Measurements from ENCODE around the gene CFAP100.

Gene CFAP100

DNA sequence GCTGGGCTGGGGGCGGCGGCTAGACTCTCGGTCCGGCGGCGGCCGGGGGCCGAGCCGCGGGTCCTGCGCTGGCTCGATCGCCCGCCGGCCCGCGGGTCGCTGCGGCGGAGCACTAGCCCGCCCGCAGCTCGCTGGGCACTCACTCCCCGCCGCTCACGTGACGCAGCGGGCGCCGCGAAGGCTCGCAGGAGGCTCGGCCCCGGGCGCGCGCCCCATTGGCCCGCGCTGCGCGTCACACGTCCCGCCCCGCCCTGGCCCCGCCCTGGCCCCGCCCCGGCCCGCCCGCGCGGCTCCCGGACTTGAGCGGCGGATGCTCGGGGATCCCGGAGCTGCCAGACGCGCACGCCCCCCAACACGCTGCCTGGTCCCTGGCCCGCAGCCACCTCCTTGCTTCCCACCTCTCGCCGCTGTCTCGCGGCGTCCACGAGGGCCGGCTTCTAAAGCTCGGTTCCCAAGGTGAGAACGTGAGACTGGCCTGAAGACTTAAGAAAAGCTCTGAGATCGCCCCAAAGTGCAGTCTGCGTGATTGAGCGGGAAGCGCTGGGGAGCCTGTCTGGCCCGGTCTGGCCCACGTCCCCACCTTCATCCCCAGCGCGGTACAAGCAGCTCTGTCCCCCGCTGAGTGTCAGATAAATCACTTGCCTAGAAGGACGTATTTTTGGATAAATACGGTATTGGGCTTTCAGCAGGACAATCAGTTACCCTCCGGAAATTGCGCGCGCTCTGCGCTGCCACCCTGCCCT lies 37.2 kb upstream of the CFAP100 start, which contains the start of gene KLF15:
TSS of gene KLF15 (minus strand) at position 114 of the 743 bp plus-strand sequence. CDS start 4,486 bp downstream, outside the sequence.
- DNase-seq, result peak; percentile 43

DNA sequence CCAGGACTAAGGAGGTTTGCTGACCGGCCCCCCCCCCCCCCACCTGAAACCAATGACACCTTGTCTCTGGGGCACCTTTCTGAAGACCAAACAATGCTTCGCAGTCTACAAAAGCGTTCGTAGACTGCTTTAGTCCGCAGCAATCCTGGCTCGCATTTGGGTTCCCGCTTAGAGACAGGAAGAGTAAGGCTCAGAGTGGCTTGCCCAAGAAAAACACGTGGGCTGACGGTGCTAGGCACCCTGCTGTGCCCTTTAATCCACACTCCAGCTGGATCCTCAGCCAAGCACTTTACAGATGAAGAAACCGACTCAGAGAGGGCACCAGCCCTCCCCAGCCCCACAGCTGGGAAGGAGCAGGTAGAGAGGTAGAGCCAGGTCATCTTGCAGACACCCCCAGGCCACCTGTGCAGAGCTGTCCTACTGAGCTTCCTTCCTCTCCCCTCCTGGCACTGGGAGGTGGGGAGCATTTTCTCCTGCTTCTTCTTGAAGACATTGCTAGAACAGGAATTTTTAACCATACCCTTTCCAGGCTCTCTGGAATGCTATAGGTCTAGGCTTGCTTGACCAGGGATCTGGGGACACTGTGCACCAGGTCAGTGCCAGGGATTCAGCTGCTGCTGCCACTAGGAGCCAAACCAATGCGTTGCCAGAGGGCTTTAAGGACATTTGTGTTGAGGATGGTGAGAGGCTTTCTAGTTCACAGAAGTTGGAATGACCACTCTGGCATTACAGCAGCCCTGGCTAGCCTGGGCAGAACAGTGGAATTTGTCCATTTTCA lies 36.5 kb upstream of the CFAP100 start:
- DNase-seq, result no peak

DNA sequence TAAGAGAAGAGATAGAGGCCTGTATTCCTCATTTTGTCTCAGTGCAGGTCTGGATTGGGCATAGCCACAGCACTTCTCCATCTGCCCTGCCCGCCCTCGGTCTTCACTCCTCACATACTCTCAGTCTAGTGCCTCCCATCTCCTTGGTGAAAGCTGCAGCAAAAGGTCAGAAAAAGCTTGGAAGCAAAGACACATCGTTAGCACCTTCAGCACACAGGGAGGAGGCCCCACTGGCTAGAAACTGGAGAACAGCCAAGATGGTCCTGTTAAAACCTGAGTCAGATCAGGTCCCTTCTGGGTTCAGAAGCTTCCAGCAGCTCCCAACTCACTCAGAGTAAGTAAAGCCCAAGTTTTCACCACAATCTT lies 35.9 kb upstream of the CFAP100 start:
- no peak for DNase-seq

DNA sequence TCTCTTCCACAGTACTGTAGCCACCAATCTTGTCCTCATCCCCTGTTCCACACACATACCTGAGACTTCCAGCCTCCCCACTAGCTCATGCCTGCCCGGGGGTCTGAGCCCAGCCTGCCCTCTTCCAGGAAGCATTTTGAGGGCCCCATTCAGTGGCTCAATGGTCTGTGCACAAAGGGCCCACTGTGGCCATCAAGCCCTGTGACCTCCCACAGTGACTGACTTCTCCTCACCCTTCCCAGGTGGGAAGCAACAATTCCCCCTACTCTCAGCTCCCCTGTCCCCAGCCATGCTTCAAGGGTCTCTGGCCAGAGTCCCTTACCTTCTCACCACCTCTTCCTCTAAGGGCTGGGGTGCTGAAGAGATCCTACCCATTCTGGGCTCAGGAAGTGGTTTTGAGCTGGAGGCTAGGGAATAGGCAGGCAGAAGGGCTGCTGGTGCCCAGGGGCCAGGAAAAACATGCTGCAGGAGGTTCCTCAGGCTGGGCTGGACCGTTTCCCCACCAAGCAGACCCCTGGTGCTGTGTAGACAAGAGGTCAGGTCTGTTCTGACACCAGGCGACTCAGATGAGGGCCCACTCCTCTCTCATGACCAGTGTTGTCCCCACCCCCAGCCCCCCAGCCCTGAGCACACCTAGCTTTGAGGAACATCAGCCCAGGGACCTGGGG lies 34.5 kb upstream of the CFAP100 start:
- DNase-seq, result no peak

DNA sequence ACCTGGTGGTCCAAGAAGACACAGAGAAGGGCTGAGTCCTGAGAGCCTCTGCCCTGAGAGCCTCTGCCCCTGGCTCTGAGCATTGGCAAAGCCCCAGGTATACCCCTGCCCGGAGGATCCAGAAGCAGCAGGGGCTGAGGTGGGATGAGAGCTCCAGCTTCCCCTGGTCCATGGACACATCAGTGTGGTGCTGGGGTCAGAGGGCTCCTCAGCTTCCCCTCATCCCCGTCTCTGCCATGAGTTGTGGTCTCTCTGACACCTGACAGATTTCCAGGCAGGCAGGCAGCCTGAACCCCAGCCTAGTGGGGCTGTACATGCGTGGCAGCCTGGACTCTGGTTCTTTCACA lies 34.0 kb upstream of the CFAP100 start:
- DNase-seq, result no peak

DNA sequence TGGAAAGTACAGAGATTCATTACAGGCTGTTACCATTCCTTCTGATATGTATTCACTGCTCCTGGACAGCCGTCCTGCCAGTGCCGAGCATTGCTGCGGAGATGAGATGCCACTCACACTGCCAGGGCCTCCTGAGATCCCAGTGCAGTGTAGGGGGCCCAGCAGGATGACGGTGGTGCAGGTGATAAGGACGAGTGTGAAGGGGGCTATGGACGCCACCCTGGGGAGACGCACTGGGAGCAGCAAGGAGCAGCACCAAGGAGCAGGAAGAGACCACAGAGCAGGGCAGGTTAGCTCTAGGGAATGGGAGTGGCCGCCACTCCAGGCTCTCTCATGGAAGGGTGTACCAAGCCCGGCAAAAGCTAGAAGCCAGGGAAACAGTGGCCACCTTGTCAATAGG lies 33.5 kb upstream of the CFAP100 start:
- no peak for DNase-seq

DNA sequence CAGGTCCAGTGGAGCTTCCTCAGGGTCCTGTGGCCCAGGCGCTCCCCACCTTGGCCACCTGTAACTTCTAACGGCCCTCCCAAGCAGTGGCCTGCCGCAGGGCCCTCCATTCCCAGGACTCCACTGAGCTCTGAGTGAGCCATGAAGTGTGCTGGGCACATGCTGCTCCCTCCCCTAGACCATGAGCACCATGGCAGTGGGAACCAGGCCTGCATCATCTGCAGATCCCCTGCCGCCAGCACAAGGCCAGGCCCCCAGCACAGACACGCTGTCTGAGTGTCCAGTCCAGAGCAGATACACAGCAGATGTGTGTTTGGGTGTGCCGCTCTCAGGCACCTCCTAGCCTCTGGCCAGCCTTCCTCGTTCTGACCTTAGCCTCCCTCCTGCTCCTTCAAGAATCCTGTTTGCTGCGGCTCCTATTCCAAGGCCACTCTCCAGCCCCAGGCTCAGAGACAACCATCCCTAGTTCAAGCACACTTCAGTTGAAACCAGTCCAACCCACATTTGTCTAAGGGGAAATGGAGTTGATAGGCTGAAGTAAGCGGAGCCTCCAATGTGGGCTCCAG lies 30.5 kb upstream of the CFAP100 start:
- DNase-seq, result no peak

DNA sequence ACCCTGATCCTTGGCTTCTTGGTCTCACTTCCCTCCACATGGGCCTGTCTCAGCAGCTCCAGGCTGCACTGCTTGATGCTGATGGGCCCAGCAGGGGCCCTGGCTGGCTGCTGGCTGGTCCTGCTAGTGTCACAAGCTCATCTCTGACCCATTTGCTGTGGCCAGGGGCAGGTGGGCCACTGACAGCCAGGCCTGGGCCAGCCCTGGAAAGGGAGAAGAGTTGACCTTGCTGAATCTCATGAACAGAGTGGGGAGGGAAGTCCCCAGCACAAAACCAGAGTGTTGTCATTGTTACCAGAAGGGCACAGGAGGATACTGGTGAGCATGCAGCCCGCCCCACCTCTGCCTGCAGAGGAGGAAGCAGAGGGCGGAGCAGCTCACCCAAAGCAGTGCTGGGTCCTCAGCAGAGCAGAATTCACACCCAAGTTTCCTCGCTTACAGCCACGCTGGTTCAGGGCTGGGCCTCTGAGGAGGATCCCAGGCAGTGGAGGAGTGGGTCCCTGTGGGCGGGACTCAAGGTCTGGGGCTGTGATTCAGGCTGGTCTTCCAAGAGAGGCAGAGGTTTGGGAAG lies 29.9 kb upstream of the CFAP100 start:
- DNase-seq, result no peak

DNA sequence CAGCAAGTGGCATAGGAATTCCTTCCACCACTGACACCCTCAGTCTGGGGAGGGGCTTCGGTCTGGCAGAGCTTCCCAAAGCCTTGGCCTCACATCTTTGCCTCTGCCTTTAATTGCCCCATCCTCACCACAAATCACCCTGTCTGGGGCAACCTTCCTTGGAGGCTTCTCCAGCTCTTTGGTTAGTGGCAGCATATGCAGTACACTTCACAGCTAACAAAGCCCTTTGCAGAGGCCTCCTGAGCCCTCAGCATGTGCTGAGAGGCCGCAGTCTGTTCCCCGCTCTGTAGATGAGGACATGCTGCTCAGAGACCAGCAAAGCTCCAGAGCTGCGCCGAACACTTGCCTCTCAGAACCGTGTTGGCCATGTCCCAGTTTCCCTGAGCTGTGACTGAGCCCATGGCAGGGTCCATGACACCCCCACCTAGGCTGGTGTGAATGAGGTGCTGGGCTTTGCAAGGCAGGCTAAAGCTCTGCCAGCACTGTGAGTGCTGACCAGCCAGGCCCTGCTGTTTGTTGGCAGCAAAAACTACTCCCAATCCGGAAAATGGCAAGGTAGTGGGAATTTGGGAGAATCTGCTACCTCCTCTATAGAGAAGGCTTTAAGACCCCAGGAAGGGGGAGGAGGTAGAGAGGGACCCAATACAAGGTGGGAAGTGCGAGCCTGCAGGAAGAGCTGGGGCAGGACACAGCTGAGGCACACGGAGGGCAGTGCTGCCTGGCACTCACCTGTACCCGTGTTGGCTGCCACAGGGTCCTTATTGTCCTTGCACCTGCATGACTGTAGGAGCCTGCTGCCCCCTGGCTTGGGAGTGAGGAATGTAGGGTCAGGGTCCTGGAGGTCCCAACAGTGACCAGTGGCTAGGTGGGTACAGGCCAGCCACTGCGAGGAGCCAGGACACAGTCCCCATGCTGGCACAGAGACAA lies 29.1 kb upstream of the CFAP100 start:
- no peak for DNase-seq

DNA sequence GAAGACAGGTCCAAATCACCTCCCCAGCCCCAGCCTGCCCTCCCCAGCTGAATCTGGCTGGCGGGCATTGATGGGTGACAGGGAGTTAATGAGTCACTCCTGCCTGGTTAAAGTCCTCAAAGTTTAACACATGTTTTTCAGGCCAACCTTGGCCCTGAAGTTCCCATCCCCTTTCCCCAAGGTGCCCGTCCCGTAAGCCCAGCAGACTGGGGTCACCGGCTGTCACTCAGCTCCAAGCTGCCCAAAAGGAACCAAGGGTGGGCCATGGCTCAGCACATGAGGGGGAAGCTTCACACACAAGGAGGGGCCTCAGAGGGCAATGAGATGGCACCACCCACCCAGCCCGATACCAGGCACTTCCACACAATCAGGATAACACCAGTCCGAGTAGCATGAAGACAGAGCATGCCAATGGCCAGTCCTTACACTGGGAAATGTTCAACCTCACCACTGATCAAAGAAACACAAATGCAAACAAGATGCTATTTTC lies 27.3 kb upstream of the CFAP100 start:
- DNase-seq, result no peak

DNA sequence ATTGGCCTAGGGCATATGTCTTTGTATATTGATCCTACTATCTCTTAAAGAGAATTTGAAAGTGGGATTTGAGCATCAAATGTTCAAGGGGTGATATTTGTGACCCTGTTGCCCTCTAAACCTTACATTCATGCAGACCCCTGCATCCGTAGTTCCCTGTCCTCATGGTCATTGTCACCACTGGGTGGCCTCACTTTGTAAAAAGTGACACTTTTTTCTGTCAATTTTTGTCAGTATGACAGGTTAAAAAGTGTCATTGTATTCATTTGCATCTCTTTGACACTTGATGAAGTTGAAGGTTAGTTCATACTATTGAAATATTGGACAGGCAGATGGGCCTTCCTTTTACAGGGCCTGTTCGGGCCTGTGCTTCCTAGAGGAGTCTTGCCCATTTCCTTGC lies 25.2 kb upstream of the CFAP100 start:
- DNase-seq, result no peak

DNA sequence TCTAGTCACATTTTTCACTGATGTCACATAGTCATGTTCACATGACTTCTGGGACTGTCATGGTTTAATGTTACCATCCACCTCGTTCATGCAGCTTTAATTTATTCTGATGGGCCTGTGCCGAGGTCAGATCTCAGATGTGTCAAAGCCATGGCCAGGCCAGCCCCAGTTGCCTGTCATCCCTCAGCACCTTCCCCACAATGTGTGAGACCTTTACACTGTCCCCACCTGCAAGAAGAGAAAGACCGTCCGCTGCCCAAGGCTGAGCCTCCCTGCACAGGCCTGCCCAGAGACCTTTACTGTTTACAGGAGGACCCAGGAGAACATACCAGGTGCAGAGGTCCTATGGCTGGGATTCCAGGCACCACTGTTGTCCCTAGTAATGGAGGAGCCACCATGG lies 24.7 kb upstream of the CFAP100 start:
- DNase-seq, result no peak

DNA sequence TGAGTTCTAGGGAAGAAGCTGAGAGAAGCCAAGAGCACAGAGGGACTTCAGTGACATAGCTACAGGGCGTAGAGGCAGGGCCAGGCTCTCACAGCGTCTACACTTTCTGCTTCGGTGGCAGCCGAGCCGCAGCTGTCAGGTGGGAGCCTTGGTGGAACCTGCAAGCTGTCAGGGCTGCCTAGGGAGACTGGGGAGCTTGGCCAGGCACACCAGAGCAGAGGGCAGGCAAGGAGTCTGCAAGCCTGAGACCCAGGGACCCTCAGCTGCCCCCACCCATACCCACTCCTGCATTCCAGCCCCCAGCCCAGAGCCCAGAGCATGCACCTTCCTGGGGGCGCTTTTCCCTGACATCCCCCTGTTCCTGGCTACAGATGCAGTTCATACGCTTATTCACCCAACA lies 24.1 kb upstream of the CFAP100 start:
- no peak for DNase-seq

DNA sequence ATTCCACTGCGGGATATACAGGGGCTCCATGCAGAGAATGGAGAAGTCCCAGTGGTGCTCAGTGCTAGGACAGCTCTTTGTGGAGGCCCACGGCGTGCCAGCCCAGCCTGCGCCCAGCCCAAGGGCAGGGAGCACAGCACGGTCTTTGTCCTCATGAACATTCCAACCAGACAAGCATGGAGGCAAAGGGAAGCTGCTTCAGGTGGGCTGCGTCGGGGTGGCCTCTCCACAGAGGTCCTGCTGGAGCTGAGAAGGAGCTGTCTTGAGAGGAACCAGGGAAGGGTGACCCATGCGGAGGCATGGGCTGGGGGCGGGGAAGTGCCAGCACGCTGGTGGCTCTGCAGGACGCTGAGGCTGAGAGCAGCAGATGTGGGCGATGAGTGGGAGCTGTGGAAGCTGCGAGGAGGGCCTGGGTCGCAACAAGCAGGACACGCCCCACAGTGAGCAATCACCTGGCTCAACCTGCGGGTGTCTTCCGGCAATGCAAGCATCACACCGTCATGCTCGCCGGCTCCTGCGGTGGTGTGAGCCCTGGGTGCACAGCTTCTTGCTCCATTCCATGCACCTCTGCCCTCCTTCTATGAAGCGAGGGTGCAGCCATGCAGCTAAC lies 23.5 kb upstream of the CFAP100 start:
- no peak for DNase-seq

DNA sequence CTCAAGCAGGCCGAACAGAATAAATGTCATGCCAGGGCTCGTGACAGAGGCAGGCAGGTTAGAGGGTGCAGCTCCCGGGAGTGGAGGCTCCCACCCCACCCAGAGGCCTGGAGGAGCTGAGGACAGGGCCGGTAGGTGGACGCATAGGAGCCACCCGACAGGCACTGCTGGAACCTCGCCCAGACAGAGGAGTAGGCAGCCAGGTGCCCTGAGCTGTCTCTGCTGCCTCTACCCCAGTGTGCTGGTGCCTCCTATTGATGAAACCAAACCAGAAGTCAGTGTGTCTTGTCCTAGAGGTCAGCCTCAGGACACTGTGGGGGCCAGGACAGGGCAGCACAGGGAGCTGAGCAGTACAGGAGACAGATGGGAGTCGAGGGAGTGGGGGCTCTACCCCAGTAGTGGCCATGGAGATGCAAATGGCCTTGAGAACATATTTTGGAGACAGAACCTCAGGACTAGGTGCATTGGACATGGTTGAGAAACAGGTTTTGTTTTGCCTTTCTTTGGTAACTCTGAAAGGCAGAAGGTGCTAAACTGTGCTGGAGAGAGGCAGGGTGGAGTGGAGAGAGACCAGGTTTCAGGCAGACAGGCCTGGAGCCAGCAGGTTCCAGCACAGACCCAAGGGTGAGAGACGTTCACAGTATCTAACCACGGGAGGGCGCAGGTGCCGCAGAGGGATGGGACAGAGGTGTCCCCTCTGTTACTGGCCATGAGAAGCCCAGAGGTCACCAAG lies 22.1 kb upstream of the CFAP100 start:
- DNase-seq, result no peak

DNA sequence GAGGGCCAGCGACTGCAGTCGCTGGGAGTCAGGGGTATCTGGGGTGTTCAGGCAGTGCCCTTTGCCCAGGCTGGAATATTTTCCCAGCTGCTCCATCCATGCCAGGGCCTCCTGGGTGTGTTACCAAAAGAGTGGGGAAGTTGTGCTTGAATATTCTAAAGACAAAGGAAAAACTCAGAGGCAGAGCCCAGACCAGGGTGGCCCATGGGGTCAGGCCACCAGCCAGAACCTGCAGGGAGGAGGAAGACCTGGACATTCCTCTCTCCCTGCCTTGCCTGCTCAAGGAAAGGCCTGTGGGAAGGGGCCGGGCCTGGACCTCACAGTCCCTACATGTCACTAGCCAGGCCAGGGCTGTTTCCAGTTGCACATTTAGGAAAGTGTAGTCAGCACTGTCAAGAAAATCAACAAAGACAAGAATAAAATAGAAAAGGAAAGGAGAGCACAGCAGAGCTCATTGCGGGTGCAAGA lies 21.5 kb upstream of the CFAP100 start:
- no peak for DNase-seq

DNA sequence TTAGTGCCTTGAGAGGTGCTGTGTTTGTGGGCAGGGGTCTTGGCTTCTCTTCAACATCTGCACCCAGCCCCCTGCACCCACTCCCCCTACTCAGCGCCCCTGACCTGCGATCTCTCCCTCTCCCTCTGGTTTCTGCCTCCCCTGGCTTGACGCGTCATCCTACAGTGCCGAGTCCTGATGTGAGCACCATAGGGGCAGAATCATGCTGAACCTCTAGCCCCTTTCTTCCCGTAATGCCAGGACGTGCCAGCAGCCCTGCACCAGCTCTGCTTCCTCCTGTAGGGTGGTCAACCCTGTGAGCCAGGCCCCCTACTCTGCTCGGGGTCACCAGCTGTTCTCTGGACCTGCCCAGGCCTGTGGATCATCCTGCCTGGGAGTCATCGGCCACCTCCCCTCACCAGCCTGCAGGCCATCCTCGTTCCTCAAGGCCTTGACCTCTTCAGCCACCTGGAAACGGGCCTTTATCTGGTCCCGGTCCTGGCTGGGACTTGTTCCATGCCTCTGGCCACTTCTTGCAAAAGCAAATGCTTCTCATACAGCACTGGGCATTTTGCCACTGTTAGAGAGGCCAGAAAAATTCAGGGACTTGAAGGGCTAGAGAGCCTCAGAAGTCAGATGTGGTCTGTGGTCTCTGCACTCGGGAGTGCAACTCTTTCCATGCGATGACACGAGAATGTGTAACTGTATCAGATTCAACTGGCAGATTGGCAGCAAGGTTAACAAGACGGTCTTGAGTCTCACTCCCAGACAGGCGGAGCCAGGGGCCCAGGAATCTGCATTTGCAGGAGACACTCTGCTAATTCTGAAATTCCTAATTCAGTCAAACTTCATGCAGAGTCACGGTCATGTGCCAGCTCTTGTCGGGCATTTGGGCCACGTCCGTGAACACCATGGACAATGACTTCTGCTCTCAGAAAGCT lies 20.8 kb upstream of the CFAP100 start:
- no peak for DNase-seq

DNA sequence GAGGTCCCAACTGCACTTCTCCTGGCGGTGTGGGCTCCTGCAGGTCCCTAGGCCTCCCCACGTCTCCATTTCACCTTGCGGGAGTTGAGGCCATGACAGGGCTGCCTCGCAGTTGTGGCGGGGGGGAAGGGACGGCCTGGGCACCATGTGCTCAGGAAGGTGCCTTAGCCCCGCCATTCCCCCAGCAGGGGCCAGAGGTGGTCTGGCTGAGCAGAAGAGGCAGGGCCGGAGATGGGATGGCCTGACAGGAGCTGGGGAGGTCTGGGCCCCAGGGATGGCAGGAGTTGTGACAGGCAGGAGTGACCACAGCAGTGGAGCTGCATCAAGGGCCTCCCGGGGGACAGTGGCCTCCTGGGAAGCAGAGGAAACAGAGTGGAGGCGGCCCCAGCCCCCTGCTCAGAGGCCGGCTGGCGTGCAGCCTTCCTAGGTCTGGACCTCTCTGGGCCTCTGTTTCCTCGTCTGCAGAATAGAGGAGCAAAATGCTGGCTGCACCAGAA lies 18.8 kb upstream of the CFAP100 start:
- DNase-seq, result no peak

DNA sequence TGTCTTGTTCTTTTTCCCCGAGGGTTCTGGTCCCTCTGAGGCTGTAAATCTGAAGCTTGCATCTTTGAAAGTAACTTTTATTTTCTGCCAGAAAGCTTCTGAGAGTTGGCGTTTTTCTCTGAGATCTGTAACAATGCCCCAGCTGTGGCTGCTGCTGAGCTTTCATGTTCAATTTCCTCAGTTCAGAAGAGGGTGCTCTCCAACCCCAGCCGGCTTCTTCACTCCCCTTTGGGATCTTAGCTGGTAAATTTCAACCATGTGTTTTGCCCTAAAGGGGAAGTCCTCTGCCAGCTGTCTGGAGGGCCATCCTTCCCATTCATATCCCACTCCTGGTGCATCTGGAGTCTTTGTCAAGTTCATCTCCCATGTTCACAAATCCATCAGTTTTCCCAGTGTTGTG lies 18.3 kb upstream of the CFAP100 start:
- no peak for DNase-seq
